DOHH2 (cell line): ENCODE results near the gene RTN4IP1.

Experiments used
- CTCF ChIP-seq: fragments of 200-600 bp; sonication (generic); IDR thresholded peaks from one replicate; pipeline ENCODE4 v1.5.1; 2014; ENCODE audit warnings: antibody characterized with exemption, mild to moderate bottlenecking, low read depth, low read length; ENCODE audit not compliant: poor library complexity, severe bottlenecking
- EZH2phosphoT487 ChIP-seq: fragments of 200-600 bp; sonication (generic); IDR thresholded peaks from 2 replicates; pipeline ENCODE4 v1.6.1; 2017; ENCODE audit warnings: borderline replicate concordance, mild to moderate bottlenecking, antibody characterized with exemption, low read length, moderate library complexity, mixed read lengths

- TF ChIP-seq CTCF (no peak), EZH2phosphoT487 (no peak)
These were observed 30.6 kb upstream of the RTN4IP1 start for GRCh38 chr6:106659859-106660258.
